HepG2 (cell line): ENCODE data around the gene FXYD4. TPM values are rescaled to one million over a fixed set of nuclear protein-coding genes. Genes with fewer than 3 reads are reported as not detected.
A peak's percentile ranks its signal among the peaks of the same experiment; 100 is the strongest.

Experiments
- AGO2 ChIP-seq: fragments of 200-400 bp; formaldehyde crosslinking; optimal IDR thresholded peaks from 2 replicates; pipeline ENCODE3; 2017; ENCODE audit warnings: mild to moderate bottlenecking, low read depth, low read length, moderate library complexity
- CHCHD3 ChIP-seq: sonication (generic); formaldehyde crosslinking; IDR thresholded peaks from 2 replicates; pipeline ENCODE4 v1.8.0; 2022; ENCODE audit warnings: mild to moderate bottlenecking, missing genetic modification reagents, moderate library complexity
- FOXJ3 ChIP-seq: sonication (generic); formaldehyde crosslinking; IDR thresholded peaks from 2 replicates; pipeline ENCODE4 v1.4.0; 2020; ENCODE audit warnings: missing genetic modification reagents, mild to moderate bottlenecking, borderline replicate concordance
- HNRNPL ChIP-seq: fragments of 200-400 bp; formaldehyde crosslinking; IDR thresholded peaks from 2 replicates; pipeline ENCODE4 v1.6.1; 2017; ENCODE audit warnings: mild to moderate bottlenecking, low read depth, low read length
- HNRNPUL1 ChIP-seq: fragments of 200-400 bp; formaldehyde crosslinking; IDR thresholded peaks from 2 replicates; pipeline ENCODE4 v1.6.1; 2017; ENCODE audit warnings: low read depth, mild to moderate bottlenecking, low read length, moderate library complexity
- NFKBIZ ChIP-seq: IDR thresholded peaks from 2 replicates; pipeline ENCODE4 v1.6.1; 2018; ENCODE audit warnings: missing genetic modification reagents, missing compliant biosample characterization
- NKX3-1 ChIP-seq: sonication (generic); formaldehyde crosslinking; IDR thresholded peaks from 2 replicates; pipeline ENCODE4 v1.5.0; 2020; ENCODE audit warnings: missing genetic modification reagents
- REPIN1 ChIP-seq: sonication (generic); formaldehyde crosslinking; IDR thresholded peaks from 2 replicates; pipeline ENCODE4 v1.8.0; 2022; ENCODE audit warnings: missing genetic modification reagents, low read depth, mild to moderate bottlenecking, borderline replicate concordance
- SP5 ChIP-seq: IDR thresholded peaks from 2 replicates; pipeline ENCODE4 v1.6.1; 2016; ENCODE audit warnings: low read depth, borderline replicate concordance
- SYNCRIP ChIP-seq: fragments of 200-400 bp; formaldehyde crosslinking; IDR thresholded peaks from 2 replicates; pipeline ENCODE4 v1.6.1; 2018; ENCODE audit warnings: mild to moderate bottlenecking, low read depth, low read length; ENCODE audit not compliant: insufficient read depth
- TAF1 ChIP-seq: sonication (generic); formaldehyde crosslinking; IDR thresholded peaks from 2 replicates; pipeline ENCODE4 v1.4.0; 2020; ENCODE audit warnings: missing genetic modification reagents
- TCF7L2 ChIP-seq: IDR thresholded peaks from 2 replicates; pipeline ENCODE4 v1.6.1; 2011; ENCODE audit warnings: mild to moderate bottlenecking, low read depth, low read length, moderate library complexity
- ZFX ChIP-seq: sonication (generic); formaldehyde crosslinking; IDR thresholded peaks from 2 replicates; pipeline ENCODE4 v1.4.0; 2020; ENCODE audit warnings: mild to moderate bottlenecking, low read depth, missing genetic modification reagents, moderate library complexity
- ZNF253 ChIP-seq: sonication (generic); formaldehyde crosslinking; IDR thresholded peaks from 2 replicates; pipeline ENCODE4 v1.8.0; 2022; ENCODE audit warnings: mild to moderate bottlenecking, missing genetic modification reagents, borderline replicate concordance
- ZNF777 ChIP-seq: sonication (generic); formaldehyde crosslinking; IDR thresholded peaks from 2 replicates; pipeline ENCODE4 v1.4.0; 2020; ENCODE audit warnings: missing genetic modification reagents
- ZNF782 ChIP-seq: sonication (generic); formaldehyde crosslinking; IDR thresholded peaks from 2 replicates; pipeline ENCODE4 v1.4.0; 2020; ENCODE audit warnings: missing genetic modification reagents, mild to moderate bottlenecking, borderline replicate concordance
- ZSCAN20 ChIP-seq: sonication (generic); formaldehyde crosslinking; IDR thresholded peaks from 2 replicates; pipeline ENCODE4 v1.4.0; 2020; ENCODE audit warnings: missing genetic modification reagents, mild to moderate bottlenecking, borderline replicate concordance
- polyA plus RNA-seq, 8 experiments: library from polyadenylated mRNA; depleted of rRNA in 3 of 8; stranded (reverse) in 7 of 8; unstranded in 1 of 8; fragments of >200 nt; fragmentation: Illumina TruSeq in 4 of 8; extraction: Trizol in 4 of 8; gene quantifications; 2 replicates each; pipeline versions ENCODE4 v1.2.1 to v1.2.3, GENCODE V29; 2011 to 2016; ENCODE audit warnings: low read depth in 4 of 8, missing spikeins in 1 of 8, mixed read lengths in 1 of 8; ENCODE audit not compliant: insufficient read depth in 1 of 8
- total RNA-seq, 5 experiments: library from RNA; depleted of rRNA; stranded (reverse); fragments of >200 nt; fragmentation: Illumina TruSeq; extraction: Trizol; gene quantifications; 2 replicates each; pipeline ENCODE4 v1.2.3, GENCODE V29; 2016; ENCODE audit warnings: low read depth in 1 of 5
- TF ChIP-seq, protein P1 (sequence below): IDR thresholded peaks from 2 replicates; pipeline ENCODE4 v1.4.0; 2020; ENCODE audit warnings: mild to moderate bottlenecking, missing genetic modification reagents
- TF ChIP-seq, protein P2 (sequence below): sonication (generic); formaldehyde crosslinking; IDR thresholded peaks from 2 replicates; pipeline ENCODE4 v1.4.0; 2020; ENCODE audit warnings: missing genetic modification reagents
- TF ChIP-seq, protein P3 (sequence below): sonication (generic); formaldehyde crosslinking; IDR thresholded peaks from 2 replicates; pipeline ENCODE4 v1.8.0; 2022; ENCODE audit warnings: mild to moderate bottlenecking, missing genetic modification reagents

FXYD4 gene
- total and polyA plus RNA-seq, 2 of the 13 experiments (the other 11 are each of a cell fraction or from before 2014, with no cell fraction given) = not detected

DNA sequence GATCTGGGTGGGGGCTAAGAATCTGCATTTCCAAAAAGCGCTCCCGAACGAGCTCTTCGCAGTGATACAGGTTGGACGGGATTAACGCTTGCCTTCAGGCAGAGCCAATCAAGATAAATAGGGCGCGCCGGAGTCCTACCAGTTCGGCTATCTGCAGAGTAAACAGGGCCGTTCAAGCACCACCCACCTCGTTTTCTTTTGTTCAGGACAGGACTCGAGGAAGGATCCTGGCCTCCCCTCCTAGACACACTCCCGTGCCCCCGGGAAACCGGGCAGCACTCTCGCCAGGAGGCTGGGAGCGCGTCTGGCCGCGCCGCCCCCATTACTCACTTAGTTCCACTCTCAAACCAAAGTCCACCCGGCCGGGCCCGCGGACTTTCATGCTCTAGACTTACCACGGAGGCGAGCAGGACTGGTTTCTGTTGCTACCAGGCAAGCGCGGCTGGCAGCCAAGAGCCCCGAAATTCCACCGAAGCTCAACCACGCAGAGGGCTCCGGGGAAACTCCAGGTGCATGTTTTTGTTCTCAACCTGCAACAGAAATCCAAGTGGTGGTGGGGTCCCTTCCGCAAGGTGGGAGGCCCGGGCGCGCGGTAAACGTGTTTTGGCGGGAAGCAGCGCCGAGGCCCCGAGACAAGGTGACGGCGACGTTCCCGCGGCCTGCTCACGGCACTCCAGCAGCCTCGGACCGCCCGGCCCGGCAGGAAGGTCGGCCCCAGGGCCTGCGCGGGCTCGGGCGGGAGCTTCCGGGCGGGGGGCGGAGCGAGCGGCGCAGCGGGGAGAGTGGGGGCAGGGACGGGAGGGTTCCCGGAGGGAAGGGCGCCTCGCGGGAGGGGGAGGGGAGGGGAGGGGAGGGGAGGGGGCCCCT, 24.9 kb downstream of the FXYD4 start (continued):
- TF ChIP-seq, protein P1, sequence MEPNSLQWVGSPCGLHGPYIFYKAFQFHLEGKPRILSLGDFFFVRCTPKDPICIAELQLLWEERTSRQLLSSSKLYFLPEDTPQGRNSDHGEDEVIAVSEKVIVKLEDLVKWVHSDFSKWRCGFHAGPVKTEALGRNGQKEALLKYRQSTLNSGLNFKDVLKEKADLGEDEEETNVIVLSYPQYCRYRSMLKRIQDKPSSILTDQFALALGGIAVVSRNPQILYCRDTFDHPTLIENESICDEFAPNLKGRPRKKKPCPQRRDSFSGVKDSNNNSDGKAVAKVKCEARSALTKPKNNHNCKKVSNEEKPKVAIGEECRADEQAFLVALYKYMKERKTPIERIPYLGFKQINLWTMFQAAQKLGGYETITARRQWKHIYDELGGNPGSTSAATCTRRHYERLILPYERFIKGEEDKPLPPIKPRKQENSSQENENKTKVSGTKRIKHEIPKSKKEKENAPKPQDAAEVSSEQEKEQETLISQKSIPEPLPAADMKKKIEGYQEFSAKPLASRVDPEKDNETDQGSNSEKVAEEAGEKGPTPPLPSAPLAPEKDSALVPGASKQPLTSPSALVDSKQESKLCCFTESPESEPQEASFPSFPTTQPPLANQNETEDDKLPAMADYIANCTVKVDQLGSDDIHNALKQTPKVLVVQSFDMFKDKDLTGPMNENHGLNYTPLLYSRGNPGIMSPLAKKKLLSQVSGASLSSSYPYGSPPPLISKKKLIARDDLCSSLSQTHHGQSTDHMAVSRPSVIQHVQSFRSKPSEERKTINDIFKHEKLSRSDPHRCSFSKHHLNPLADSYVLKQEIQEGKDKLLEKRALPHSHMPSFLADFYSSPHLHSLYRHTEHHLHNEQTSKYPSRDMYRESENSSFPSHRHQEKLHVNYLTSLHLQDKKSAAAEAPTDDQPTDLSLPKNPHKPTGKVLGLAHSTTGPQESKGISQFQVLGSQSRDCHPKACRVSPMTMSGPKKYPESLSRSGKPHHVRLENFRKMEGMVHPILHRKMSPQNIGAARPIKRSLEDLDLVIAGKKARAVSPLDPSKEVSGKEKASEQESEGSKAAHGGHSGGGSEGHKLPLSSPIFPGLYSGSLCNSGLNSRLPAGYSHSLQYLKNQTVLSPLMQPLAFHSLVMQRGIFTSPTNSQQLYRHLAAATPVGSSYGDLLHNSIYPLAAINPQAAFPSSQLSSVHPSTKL (CRISPR knock-in tag) = no peak
- TF ChIP-seq CHCHD3 (CRISPR knock-in tag) (0 out of 2 replicates have a peak, but pooled peaks have one; percentile 22), NKX3-1 (CRISPR knock-in tag) (peak; percentile 93), ZFX (CRISPR knock-in tag) (peak; percentile 85), ZNF782 (CRISPR knock-in tag) (no peak), AGO2 (peak; percentile 95), TCF7L2 (no peak), REPIN1 (CRISPR knock-in tag) (no peak), FOXJ3 (CRISPR knock-in tag) (no peak), ZSCAN20 (CRISPR knock-in tag) (0 out of 2 replicates have a peak, but pooled peaks have one; percentile 56), NFKBIZ (CRISPR knock-in tag) (no peak), ZNF777 (CRISPR knock-in tag) (peak; percentile 47; the same call in 1 of the 2 replicates), HNRNPL (0 out of 2 replicates have a peak, but pooled peaks have one; percentile 34), TAF1 (CRISPR knock-in tag) (no peak), ZNF253 (CRISPR knock-in tag) (0 out of 2 replicates have a peak, but pooled peaks have one; percentile 77), SP5 (CRISPR knock-in tag) (0 out of 2 replicates have a peak, but pooled peaks have one; percentile 47), HNRNPUL1 (no peak), SYNCRIP (no peak)
- TF ChIP-seq, protein P2, sequence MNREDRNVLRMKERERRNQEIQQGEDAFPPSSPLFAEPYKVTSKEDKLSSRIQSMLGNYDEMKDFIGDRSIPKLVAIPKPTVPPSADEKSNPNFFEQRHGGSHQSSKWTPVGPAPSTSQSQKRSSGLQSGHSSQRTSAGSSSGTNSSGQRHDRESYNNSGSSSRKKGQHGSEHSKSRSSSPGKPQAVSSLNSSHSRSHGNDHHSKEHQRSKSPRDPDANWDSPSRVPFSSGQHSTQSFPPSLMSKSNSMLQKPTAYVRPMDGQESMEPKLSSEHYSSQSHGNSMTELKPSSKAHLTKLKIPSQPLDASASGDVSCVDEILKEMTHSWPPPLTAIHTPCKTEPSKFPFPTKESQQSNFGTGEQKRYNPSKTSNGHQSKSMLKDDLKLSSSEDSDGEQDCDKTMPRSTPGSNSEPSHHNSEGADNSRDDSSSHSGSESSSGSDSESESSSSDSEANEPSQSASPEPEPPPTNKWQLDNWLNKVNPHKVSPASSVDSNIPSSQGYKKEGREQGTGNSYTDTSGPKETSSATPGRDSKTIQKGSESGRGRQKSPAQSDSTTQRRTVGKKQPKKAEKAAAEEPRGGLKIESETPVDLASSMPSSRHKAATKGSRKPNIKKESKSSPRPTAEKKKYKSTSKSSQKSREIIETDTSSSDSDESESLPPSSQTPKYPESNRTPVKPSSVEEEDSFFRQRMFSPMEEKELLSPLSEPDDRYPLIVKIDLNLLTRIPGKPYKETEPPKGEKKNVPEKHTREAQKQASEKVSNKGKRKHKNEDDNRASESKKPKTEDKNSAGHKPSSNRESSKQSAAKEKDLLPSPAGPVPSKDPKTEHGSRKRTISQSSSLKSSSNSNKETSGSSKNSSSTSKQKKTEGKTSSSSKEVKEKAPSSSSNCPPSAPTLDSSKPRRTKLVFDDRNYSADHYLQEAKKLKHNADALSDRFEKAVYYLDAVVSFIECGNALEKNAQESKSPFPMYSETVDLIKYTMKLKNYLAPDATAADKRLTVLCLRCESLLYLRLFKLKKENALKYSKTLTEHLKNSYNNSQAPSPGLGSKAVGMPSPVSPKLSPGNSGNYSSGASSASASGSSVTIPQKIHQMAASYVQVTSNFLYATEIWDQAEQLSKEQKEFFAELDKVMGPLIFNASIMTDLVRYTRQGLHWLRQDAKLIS (CRISPR knock-in tag) = peak; percentile 77; the same call in 1 of the 2 replicates
- TF ChIP-seq, protein P3, sequence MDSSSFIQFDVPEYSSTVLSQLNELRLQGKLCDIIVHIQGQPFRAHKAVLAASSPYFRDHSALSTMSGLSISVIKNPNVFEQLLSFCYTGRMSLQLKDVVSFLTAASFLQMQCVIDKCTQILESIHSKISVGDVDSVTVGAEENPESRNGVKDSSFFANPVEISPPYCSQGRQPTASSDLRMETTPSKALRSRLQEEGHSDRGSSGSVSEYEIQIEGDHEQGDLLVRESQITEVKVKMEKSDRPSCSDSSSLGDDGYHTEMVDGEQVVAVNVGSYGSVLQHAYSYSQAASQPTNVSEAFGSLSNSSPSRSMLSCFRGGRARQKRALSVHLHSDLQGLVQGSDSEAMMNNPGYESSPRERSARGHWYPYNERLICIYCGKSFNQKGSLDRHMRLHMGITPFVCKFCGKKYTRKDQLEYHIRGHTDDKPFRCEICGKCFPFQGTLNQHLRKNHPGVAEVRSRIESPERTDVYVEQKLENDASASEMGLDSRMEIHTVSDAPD = no peak
